Gastrocnemius medialis (tissue), 4 donors: ENCODE measurements around the gene GBP7. TPM values are rescaled to one million over a fixed set of nuclear protein-coding genes. Genes with fewer than 3 reads are reported as not detected.

Source experiments
- ATAC-seq, 2 donors: fragments of 150-250 bp; one replicate each; pipeline ENCODE4 v1.9.1; 2016
- DNase-seq, 2 donors: peaks; one replicate each; pipeline ENCODE4 v3.0.0-alpha.2; 2019
- H3K27ac ChIP-seq, 4 donors: fragments of 200-600 bp; sonication (generic); 1 replicate in 1 of 4; 2 replicates in 3 of 4; pipeline ENCODE4 v1.5.1; 2016 to 2018; ENCODE audit warnings: mild to moderate bottlenecking in 2 of 4, moderate library complexity in 1 of 4
- H3K27me3 ChIP-seq, 3 donors: fragments of 200-600 bp; sonication (generic) in 2 of 3; 1 replicate in 1 of 3; 2 replicates in 2 of 3; pipeline versions ENCODE4 v1.5.1 to v1.6.0; 2016 to 2019; ENCODE audit warnings: mild to moderate bottlenecking in 1 of 3, moderate library complexity in 1 of 3
- H3K36me3 ChIP-seq, 2 donors: fragments of 200-600 bp; sonication (generic) in 1 of 2; one replicate each; pipeline ENCODE4 v1.5.1; 2017 to 2018
- H3K4me1 ChIP-seq, 2 donors: fragments of 200-600 bp; sonication (generic) in 1 of 2; one replicate each; pipeline ENCODE4 v1.5.1; 2016 to 2017; ENCODE audit warnings: mild to moderate bottlenecking in 2 of 2
- H3K4me3 ChIP-seq, 4 donors: fragments of 200-600 bp; sonication (generic) in 3 of 4; 1 replicate in 1 of 4; 2 replicates in 3 of 4; pipeline ENCODE4 v1.5.1; 2016 to 2019; ENCODE audit warnings: mild to moderate bottlenecking in 2 of 4
- H3K9me3 ChIP-seq, 3 donors: fragments of 200-600 bp; sonication (generic) in 2 of 3; 1 replicate in 1 of 3; 2 replicates in 2 of 3; pipeline ENCODE4 v1.5.1; 2016 to 2019
- POLR2A ChIP-seq, 2 donors: fragments of 450-650 bp; IDR thresholded peaks; one replicate each; pipeline ENCODE4 v1.6.1; 2017; ENCODE audit warnings: antibody characterized with exemption in 2 of 2, mild to moderate bottlenecking in 2 of 2, moderate library complexity in 2 of 2
- in situ Hi-C, 4 donors: fragments of 200-750 bp; cut with MboI; loops; one replicate each; pipeline versions ENCODE4 v1.15.0 to v1.8.0; 2017; ENCODE audit warnings: low sequenced_read_pairs in 4 of 4
- intact Hi-C: fragments of 100-400 bp; cut with DNase I; formaldehyde crosslinking; loops from one replicate; pipeline ENCODE4 v1.15.1; 2023; ENCODE audit warnings: low total_unique reads
- total RNA-seq, 4 donors: library from RNA; depleted of rRNA; stranded (reverse); fragments of >200 nt; gene quantifications; one replicate each; pipeline versions ENCODE4 v1.1.0 to v1.2.3, GENCODE V29; 2016
- TF ChIP-seq, protein P1 (sequence below), 5 experiments: fragments of 450-650 bp in 3 of 5; fragments of 200-600 bp in 2 of 5; sonication (generic) in 2 of 5; IDR thresholded peaks in 4 of 5; conservative IDR thresholded peaks in 1 of 5; 1 replicate in 4 of 5; 2 replicates in 1 of 5; pipeline ENCODE4 v1.5.1; 2016 to 2019; ENCODE audit warnings: antibody characterized with exemption in 5 of 5, mild to moderate bottlenecking in 3 of 5, moderate library complexity in 3 of 5

Gene GBP7
- total RNA-seq, 4 donors from 2014 or later = not detected

DNA sequence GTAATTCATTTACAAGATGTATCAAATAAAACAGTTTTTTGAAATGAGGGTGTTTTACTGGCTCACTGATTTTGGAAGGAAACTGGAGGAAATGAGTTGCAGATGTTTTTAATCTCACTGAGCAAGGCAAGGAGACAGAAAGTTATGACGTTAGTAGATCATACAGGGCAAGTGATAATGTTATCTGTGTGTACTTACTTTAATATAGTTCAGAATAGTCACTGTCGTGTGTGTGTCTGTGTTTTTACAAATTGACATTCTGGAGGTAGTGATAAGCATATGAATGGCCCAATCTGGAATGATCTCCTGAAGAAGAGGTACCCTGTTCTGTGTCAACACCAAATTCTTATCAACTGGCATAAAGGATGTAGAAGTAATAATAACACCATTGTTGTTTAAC lies 24.9 kb upstream of the GBP7 start:
- no peaks in the 10 kb centered on the region for H3K27me3 ChIP-seq
- no peaks in the 10 kb centered on the region for H3K36me3 ChIP-seq
- no peaks in the 10 kb centered on the region for H3K9me3 ChIP-seq
- no peak overlapping the region for H3K4me3 ChIP-seq
- TF ChIP-seq, protein P1, sequence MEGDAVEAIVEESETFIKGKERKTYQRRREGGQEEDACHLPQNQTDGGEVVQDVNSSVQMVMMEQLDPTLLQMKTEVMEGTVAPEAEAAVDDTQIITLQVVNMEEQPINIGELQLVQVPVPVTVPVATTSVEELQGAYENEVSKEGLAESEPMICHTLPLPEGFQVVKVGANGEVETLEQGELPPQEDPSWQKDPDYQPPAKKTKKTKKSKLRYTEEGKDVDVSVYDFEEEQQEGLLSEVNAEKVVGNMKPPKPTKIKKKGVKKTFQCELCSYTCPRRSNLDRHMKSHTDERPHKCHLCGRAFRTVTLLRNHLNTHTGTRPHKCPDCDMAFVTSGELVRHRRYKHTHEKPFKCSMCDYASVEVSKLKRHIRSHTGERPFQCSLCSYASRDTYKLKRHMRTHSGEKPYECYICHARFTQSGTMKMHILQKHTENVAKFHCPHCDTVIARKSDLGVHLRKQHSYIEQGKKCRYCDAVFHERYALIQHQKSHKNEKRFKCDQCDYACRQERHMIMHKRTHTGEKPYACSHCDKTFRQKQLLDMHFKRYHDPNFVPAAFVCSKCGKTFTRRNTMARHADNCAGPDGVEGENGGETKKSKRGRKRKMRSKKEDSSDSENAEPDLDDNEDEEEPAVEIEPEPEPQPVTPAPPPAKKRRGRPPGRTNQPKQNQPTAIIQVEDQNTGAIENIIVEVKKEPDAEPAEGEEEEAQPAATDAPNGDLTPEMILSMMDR (IDR thresholded peaks at IDR 0.05 in 4 of 5, conservative IDR thresholded peaks at IDR 0.05 in 1 of 5) = no peak
- no peak for TF ChIP-seq POLR2A (IDR thresholded peaks at IDR 0.05)
- in situ Hi-C loops = no loop called here
- peak overlapping the region in 3 of 4 donors; percentile 12 to 70 (median 38) for H3K27ac ChIP-seq
- intact Hi-C loops = no loop called here
- H3K4me1 ChIP-seq = peaks cover 6 to 7% of the 10 kb centered on the region in 2 donors
- DNase-seq (no peak), ATAC-seq (no peak)

DNA sequence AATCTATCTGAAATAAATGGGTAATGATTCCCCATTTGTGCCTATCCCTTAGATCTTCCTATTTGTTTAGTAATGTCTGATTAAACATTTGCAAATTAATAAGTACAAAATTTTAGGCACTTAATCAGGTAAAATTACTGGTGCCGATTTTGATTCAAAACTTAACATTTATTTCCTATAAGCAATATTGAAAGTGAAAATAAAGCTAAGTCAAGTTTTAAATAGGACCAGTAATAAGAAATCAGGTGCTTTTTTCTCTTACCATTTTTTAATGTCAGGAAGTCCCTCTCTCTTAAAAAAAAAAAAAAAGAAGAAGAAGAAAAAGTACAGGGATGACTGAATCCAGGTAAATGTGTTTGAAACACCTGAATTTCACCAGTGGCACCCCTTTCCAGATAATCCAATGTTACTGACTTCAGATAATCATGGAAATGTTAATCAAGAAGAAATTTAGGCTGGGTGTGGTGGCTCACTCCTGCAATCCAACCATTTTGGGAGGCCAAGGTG lies 23.8 kb upstream of the GBP7 start:
- no peaks in the 10 kb centered on the region for H3K9me3 ChIP-seq
- TF ChIP-seq POLR2A (IDR thresholded peaks at IDR 0.05) = no peak
- TF ChIP-seq, protein P1 (IDR thresholded peaks at IDR 0.05 in 4 of 5, conservative IDR thresholded peaks at IDR 0.05 in 1 of 5) = no peak
- H3K4me1 ChIP-seq = peaks cover 6 to 7% of the 10 kb centered on the region in 2 donors
- no peaks in the 10 kb centered on the region for H3K36me3 ChIP-seq
- no peaks in the 10 kb centered on the region for H3K27me3 ChIP-seq
- no peak for ATAC-seq
- H3K27ac ChIP-seq = peak overlapping the region; percentile 51 to 76 (median 63)
- H3K4me3 ChIP-seq = peak overlapping the region in 2 of 4 donors; percentile 62 to 65
- no peak for DNase-seq
- intact Hi-C loops (no loop called here), in situ Hi-C loops (no loop called here)

DNA sequence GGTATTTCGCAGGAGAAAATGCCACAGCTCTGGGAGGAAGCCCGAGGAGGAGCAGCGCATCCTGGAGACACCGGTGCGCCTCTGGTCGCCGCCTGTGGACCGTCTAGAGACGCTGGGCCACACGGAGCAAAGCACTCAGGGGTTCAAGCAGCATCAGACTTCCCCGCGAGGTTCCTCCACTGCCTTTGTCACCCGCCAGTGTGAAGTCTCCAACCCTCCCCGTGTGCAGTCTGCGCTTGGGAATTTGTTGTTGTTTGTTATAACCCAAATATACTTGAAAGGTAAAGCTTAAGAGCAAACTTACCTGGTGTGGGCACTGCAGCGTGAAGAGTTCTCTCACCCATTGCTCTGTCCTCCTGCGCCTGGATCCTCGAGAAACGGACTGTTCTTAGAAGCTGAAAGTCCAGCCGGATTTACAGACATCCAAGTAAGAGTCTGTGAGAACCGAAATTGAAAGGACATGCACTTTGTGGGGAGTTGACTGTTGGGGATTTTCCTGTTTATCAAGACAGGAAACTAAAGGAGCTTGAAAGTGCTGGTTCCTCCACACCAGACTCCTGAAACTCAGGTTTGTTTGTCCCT lies 22.8 kb upstream of the GBP7 start, which contains the start of gene GBP4:
TSS of gene GBP4 (minus strand) at position 452 of the 582 bp plus-strand sequence. CDS start at position 344, 108 bp downstream.
- in situ Hi-C loops = no loop called here
- TF ChIP-seq, protein P1 (IDR thresholded peaks at IDR 0.05 in 4 of 5, conservative IDR thresholded peaks at IDR 0.05 in 1 of 5) = no peak
- TF ChIP-seq POLR2A (IDR thresholded peaks at IDR 0.05) = peak in 1 of 2 donors; percentile 33
- Histone ChIP-seq H3K36me3 (no peaks in the 10 kb centered on the region), H3K4me1 (peaks cover 6 to 7% of the 10 kb centered on the region in 2 donors), H3K27ac (peak within 1 kb of the TSS; percentile 51 to 76 (median 63)), H3K27me3 (no peaks in the 10 kb centered on the region), H3K4me3 (peak within 1 kb of the TSS; percentile 50 to 65 (median 61)), H3K9me3 (no peaks in the 10 kb centered on the region)
- DNase-seq (no peak), ATAC-seq (peak; percentile 61 to 75)
- intact Hi-C loops = no loop called here

DNA sequence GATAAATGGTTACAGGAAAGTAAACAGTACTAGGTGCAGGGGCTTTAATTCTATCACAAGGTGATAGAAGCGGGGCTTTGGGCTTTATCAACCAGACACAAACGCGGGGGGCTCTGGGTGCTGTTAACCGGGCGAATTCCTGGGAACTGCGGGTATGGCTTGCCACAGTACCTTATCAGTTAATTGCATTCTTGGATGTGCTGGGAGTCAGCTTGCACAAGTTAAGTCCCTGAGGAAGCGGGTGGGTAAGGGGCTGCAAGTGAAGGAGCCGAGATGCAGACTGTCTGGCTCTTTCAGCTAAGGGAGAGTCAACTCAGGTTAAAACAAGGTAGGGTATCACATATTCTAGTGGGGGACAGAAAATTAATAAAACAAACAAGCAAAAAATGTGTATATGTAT lies 22.3 kb upstream of the GBP7 start:
- no peak for DNase-seq
- Histone ChIP-seq H3K4me3 (peak overlapping the region; percentile 50 to 65 (median 61)), H3K4me1 (peaks cover 6 to 7% of the 10 kb centered on the region in 2 donors), H3K27me3 (no peaks in the 10 kb centered on the region), H3K9me3 (no peaks in the 10 kb centered on the region), H3K27ac (peak overlapping the region; percentile 51 to 76 (median 63)), H3K36me3 (no peaks in the 10 kb centered on the region)
- intact Hi-C loops = no loop called here
- no peak for TF ChIP-seq POLR2A (IDR thresholded peaks at IDR 0.05)
- TF ChIP-seq, protein P1 (IDR thresholded peaks at IDR 0.05 in 4 of 5, conservative IDR thresholded peaks at IDR 0.05 in 1 of 5) = no peak
- in situ Hi-C loops = no loop called here
- ATAC-seq = no peak
